ENCODE data around the gene GPR150. TPM values are rescaled to one million over a fixed set of nuclear protein-coding genes. Genes with fewer than 3 reads are reported as not detected.

GPR150 gene
- 0.07 to 0.15 TPM (median 0.08 TPM) in 4 of 5 replicates, not detected in the other for total RNA-seq (2022; extraction: Qiagen RNA extraction; ENCODE audit: low read depth)

GRCh38 chr5:95620030-95620869 lies at the start of gene GPR150:
GPR150 (plus strand) TSS chr5:95620087; CDS start chr5:95620276, 189 bp downstream.

GRCh38 chr5:95646569-95647431 lies 26.9 kb downstream of the GPR150 start, which contains the start of gene RFESD:
RFESD (plus strand) TSS chr5:95646777; CDS start chr5:95652272, 5,495 bp downstream.

Other genes starting within 250 kb of the GPR150 start
- gene FAM81B, start 228.7 kb upstream of the GPR150 start, total RNA-seq (2022; extraction: Qiagen RNA extraction; ENCODE audit: low read depth) = not detected in 5 replicates
- 18.4 to 25.6 TPM (median 22.5 TPM) in 5 replicates for gene SKIC3, start 65.1 kb upstream of the GPR150 start, total RNA-seq (2022; extraction: Qiagen RNA extraction; ENCODE audit: low read depth)
- 5.7 to 7.6 TPM (median 7.3 TPM) in 5 replicates for gene ARSK, start 65.0 kb upstream of the GPR150 start, total RNA-seq (2022; extraction: Qiagen RNA extraction; ENCODE audit: low read depth)
- gene RFESD, start 26.7 kb downstream of the GPR150 start, total RNA-seq (2022; extraction: Qiagen RNA extraction; ENCODE audit: low read depth) = 2.5 to 3.8 TPM (median 3.1 TPM) in 5 replicates
- gene SPATA9, start 62.9 kb downstream of the GPR150 start, total RNA-seq (2022; extraction: Qiagen RNA extraction; ENCODE audit: low read depth) = 0.09 TPM in 1 of 5 replicates, not detected in the others
- 5.9 to 10.0 TPM (median 7.3 TPM) in 5 replicates for gene RHOBTB3, start 111.2 kb downstream of the GPR150 start, total RNA-seq (2022; extraction: Qiagen RNA extraction; ENCODE audit: low read depth)
- gene GLRX, start 202.6 kb downstream of the GPR150 start, total RNA-seq (2022; extraction: Qiagen RNA extraction; ENCODE audit: low read depth) = 47.3 to 86.3 TPM (median 54.5 TPM) in 5 replicates